HG02763 (cell line): ENCODE data around the gene FGF11.
"Not testable (repeated sequence)": the region's sequence is repeated elsewhere in the genome, so short reads cannot be mapped to it uniquely, and the experiment has no call there.

Source experiments
- ATAC-seq: cut with Tn5 transposase; IDR thresholded peaks from one replicate; pipeline ENCODE4 v1.9.1; 2021; ENCODE audit warnings: mild to moderate bottlenecking, moderate library complexity; ENCODE audit not compliant: unreplicated experiment

FGF11 gene

GRCh38 chr17:7460850-7461660 is 21.7 kb downstream of the FGF11 start:
- no peak for ATAC-seq

GRCh38 chr17:7462474-7463371 is 23.4 kb downstream of the FGF11 start:
- no peak for ATAC-seq

- ATAC-seq = no peak
Measured at GRCh38 chr17:7463372-7463846, 24.1 kb downstream of the FGF11 start.

GRCh38 chr17:7464081-7464480 is 24.8 kb downstream of the FGF11 start:
- no peak for ATAC-seq

GRCh38 chr17:7465597-7466275 is 26.4 kb downstream of the FGF11 start:
- ATAC-seq = no peak

- no peak for ATAC-seq
Measured at GRCh38 chr17:7466318-7466638, 27.0 kb downstream of the FGF11 start.

- ATAC-seq = no peak
Measured at GRCh38 chr17:7466639-7467341, 27.5 kb downstream of the FGF11 start.

- no peak for ATAC-seq
Measured at GRCh38 chr17:7467498-7467897, 28.2 kb downstream of the FGF11 start.

- ATAC-seq = no peak
Measured at GRCh38 chr17:7468290-7468689, 29.0 kb downstream of the FGF11 start.

GRCh38 chr17:7468804-7469389 is 29.6 kb downstream of the FGF11 start:
- no peak for ATAC-seq

- not testable (repeated sequence) for ATAC-seq
Measured at GRCh38 chr17:7469843-7470242, 30.5 kb downstream of the FGF11 start.

GRCh38 chr17:7470457-7470973 is 31.2 kb downstream of the FGF11 start:
- not testable (repeated sequence) for ATAC-seq

GRCh38 chr17:7471729-7472128 is 32.4 kb downstream of the FGF11 start:
- no peak for ATAC-seq

GRCh38 chr17:7474767-7475166 is 35.5 kb downstream of the FGF11 start:
- ATAC-seq = not testable (repeated sequence)

- no peak for ATAC-seq
Measured at GRCh38 chr17:7475764-7476422, 36.6 kb downstream of the FGF11 start.

- no peak for ATAC-seq
Measured at GRCh38 chr17:7476494-7476893, 37.2 kb downstream of the FGF11 start.

- no peak for ATAC-seq
Measured at GRCh38 chr17:7476951-7477350, 37.6 kb downstream of the FGF11 start.

GRCh38 chr17:7477392-7478275 is 38.3 kb downstream of the FGF11 start:
- ATAC-seq = no peak
